PC-9 (cell line): ENCODE results near the gene TEX261. TPM values are rescaled to one million over a fixed set of nuclear protein-coding genes. Genes with fewer than 3 reads are reported as not detected.

Source experiments
- BruUV-seq: library from RNA; stranded (reverse); fragments of 400-500 nt; replicated peaks from 2 replicates; lab custom pipeline; 2021; lab: Mats Ljungman, UMichigan
- CTCF ChIA-PET: fragments of 300-600 bp; sonication (Branson Sonifier 250); formaldehyde crosslinking; loops from one replicate; lab custom pipeline; 2022; ENCODE audit warnings: antibody characterized with exemption; lab: Charles Lee
- POLR2A ChIA-PET: fragments of 300-600 bp; sonication (Branson Sonifier 250); formaldehyde crosslinking; loops from one replicate; lab custom pipeline; 2022; ENCODE audit warnings: antibody characterized with exemption; ENCODE audit not compliant: unreplicated experiment; lab: Charles Lee
- DNase-seq, 2 experiments: peaks; one replicate each; pipeline versions ENCODE4 v3.0.0 to v3.0.0-alpha.2; 2015 to 2022; ENCODE audit warnings: mixed read lengths in 1 of 2
- H2AFZ ChIP-seq: fragments of 200-600 bp; sonication (generic); 2 replicates; pipeline ENCODE4 v1.8.1; 2017; ENCODE audit warnings: antibody characterized with exemption
- H3F3A ChIP-seq: fragments of 200-600 bp; sonication (generic); 2 replicates; pipeline ENCODE4 v1.8.1; 2017; ENCODE audit warnings: antibody characterized with exemption, mild to moderate bottlenecking, low read depth; ENCODE audit not compliant: insufficient read depth
- H3K27ac ChIP-seq: fragments of 200-600 bp; sonication (generic); 2 replicates; pipeline ENCODE4 v1.6.1; 2016; ENCODE audit warnings: mixed run types
- H3K27me3 ChIP-seq: fragments of 200-600 bp; sonication (generic); 2 replicates; pipeline ENCODE4 v1.6.1; 2016; ENCODE audit warnings: low read depth, mixed run types; ENCODE audit not compliant: insufficient read depth
- H3K36me3 ChIP-seq: fragments of 200-600 bp; sonication (generic); 2 replicates; pipeline ENCODE4 v1.6.1; 2016; ENCODE audit warnings: low read depth, mixed run types
- H3K4me1 ChIP-seq: fragments of 200-600 bp; sonication (generic); replicated peaks from 2 replicates; pipeline ENCODE4 v1.6.1; 2016; ENCODE audit warnings: mixed run types; ENCODE audit not compliant: insufficient read depth
- H3K4me2 ChIP-seq: fragments of 200-600 bp; sonication (generic); 2 replicates; pipeline ENCODE4 v1.6.1; 2017; ENCODE audit warnings: mixed run types
- H3K4me3 ChIP-seq: fragments of 200-600 bp; sonication (generic); 2 replicates; pipeline ENCODE4 v1.6.1; 2016; ENCODE audit warnings: mixed run types
- H3K79me2 ChIP-seq: fragments of 200-600 bp; sonication (generic); 2 replicates; pipeline ENCODE4 v1.6.1; 2017; ENCODE audit warnings: low read depth, mixed run types
- H3K9me2 ChIP-seq: fragments of 200-600 bp; sonication (generic); 2 replicates; pipeline ENCODE4 v1.8.1; 2017; ENCODE audit warnings: mild to moderate bottlenecking; ENCODE audit not compliant: insufficient read depth
- H3K9me3 ChIP-seq: fragments of 200-600 bp; sonication (generic); 2 replicates; pipeline ENCODE4 v1.8.1; 2016; ENCODE audit warnings: low read depth; ENCODE audit not compliant: insufficient read depth
- H4K20me1 ChIP-seq: fragments of 200-600 bp; sonication (generic); 2 replicates; pipeline ENCODE4 v1.8.1; 2017; ENCODE audit not compliant: insufficient read depth
- EZH2 ChIP-seq: fragments of 200-600 bp; sonication (generic); IDR thresholded peaks from 2 replicates; pipeline ENCODE4 v1.8.0; 2017; ENCODE audit warnings: antibody characterized with exemption, low read depth
- intact Hi-C: fragments of 100-400 bp; cut with micrococcal nuclease; formaldehyde crosslinking; loops from one replicate; pipeline ENCODE4 v1.10.0; 2022; ENCODE audit not compliant: unreplicated experiment
- total RNA-seq: library from RNA; stranded (reverse); gene quantifications from 2 replicates; pipeline ENCODE4 v1.2.3, GENCODE V29; 2021
- TF ChIP-seq, protein P1 (sequence below): fragments of 200-600 bp; sonication (generic); conservative IDR thresholded peaks from 2 replicates; pipeline ENCODE4 v1.6.1; 2017; ENCODE audit warnings: mixed run types, antibody characterized with exemption, mild to moderate bottlenecking, moderate library complexity

Gene TEX261
- total RNA-seq, 1 experiment from 2014 or later, result 47.6 TPM

- DNase-seq, result no peak
- no peaks in the 10 kb centered on the region for H4K20me1 ChIP-seq
- no peaks in the 10 kb centered on the region for H3K79me2 ChIP-seq
- intact Hi-C loops, result no loop called here
- no peaks in the 10 kb centered on the region for H3K27me3 ChIP-seq
- peaks cover 3% of the 10 kb centered on the region; the same call in 1 of the 2 replicates for H3F3A ChIP-seq
- H3K4me1 ChIP-seq, result peaks cover 29% of the 10 kb centered on the region
- CTCF ChIA-PET, result no interaction called here
- no TSS peak for BruUV-seq
- TF ChIP-seq, protein P1, sequence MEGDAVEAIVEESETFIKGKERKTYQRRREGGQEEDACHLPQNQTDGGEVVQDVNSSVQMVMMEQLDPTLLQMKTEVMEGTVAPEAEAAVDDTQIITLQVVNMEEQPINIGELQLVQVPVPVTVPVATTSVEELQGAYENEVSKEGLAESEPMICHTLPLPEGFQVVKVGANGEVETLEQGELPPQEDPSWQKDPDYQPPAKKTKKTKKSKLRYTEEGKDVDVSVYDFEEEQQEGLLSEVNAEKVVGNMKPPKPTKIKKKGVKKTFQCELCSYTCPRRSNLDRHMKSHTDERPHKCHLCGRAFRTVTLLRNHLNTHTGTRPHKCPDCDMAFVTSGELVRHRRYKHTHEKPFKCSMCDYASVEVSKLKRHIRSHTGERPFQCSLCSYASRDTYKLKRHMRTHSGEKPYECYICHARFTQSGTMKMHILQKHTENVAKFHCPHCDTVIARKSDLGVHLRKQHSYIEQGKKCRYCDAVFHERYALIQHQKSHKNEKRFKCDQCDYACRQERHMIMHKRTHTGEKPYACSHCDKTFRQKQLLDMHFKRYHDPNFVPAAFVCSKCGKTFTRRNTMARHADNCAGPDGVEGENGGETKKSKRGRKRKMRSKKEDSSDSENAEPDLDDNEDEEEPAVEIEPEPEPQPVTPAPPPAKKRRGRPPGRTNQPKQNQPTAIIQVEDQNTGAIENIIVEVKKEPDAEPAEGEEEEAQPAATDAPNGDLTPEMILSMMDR, result no peak
- TF ChIP-seq EZH2, result no peak
- no peaks in the 10 kb centered on the region for H3K9me3 ChIP-seq
- no peaks in the 10 kb centered on the region for H3K9me2 ChIP-seq
- no peaks in the 10 kb centered on the region for H3K36me3 ChIP-seq
- H2AFZ ChIP-seq, result no peak overlapping the region
- no peak overlapping the region for H3K27ac ChIP-seq
- H3K4me2 ChIP-seq, result no peak overlapping the region
- POLR2A ChIA-PET, result no interaction called here
- H3K4me3 ChIP-seq, result no peak overlapping the region
Measured at GRCh38 chr2:70939839-70940580, 54.7 kb downstream of the TEX261 start.

DNA sequence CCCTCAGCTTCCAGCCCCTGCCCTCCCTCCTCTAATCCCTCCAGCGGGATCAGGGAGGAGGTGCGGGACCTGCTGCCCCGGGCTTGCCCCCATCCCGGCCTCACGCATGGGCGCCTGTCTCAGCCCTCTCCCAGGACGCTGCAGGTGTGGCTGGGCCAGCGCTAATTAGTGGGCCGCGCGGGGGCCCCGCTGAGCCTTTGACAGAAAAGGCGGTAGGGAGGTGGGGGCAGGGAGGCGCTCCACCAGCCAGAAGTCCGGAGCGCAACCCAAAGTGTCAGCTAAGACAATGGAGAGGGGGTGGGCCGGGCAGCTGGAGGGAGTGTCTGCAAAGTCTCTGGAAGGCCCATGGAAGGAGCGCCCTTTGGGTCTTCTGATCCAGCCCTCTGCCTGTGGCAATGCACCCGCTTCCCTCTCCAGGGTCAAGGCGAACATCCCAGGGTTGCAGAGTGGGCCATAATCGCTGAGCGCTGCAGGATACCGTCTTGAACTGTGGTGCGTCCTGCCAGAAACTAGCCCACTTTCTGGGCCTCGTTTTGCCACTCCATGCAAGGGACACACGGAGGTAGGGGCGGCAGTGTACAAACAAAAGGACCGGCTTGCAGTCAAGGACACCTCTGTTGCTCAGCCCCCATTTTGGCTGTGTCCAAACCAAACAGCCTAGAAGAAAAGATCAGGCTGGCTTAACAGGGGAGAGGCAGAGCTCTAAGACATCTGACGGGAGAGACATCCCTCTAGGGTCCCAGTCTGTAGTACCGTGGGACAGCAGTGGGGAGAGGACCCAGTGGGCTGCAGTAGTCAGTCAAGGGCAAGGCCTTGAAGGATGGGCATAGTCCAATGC lies 55.5 kb downstream of the TEX261 start:
- Histone ChIP-seq H3K4me3 (no peak overlapping the region), H2AFZ (no peak overlapping the region), H3K27me3 (no peaks in the 10 kb centered on the region), H3K27ac (no peak overlapping the region), H3F3A (peaks cover 6% of the 10 kb centered on the region; the same call in 1 of the 2 replicates), H3K9me2 (no peaks in the 10 kb centered on the region), H3K36me3 (no peaks in the 10 kb centered on the region), H4K20me1 (no peaks in the 10 kb centered on the region), H3K4me2 (no peak overlapping the region), H3K4me1 (peaks cover 29% of the 10 kb centered on the region), H3K9me3 (no peaks in the 10 kb centered on the region), H3K79me2 (no peaks in the 10 kb centered on the region)
- intact Hi-C loops, result no loop called here
- CTCF ChIA-PET, result no interaction called here
- BruUV-seq, result no TSS peak
- POLR2A ChIA-PET, result no interaction called here
- no peak for DNase-seq
- TF ChIP-seq, protein P1, result no peak
- no peak for TF ChIP-seq EZH2

DNA sequence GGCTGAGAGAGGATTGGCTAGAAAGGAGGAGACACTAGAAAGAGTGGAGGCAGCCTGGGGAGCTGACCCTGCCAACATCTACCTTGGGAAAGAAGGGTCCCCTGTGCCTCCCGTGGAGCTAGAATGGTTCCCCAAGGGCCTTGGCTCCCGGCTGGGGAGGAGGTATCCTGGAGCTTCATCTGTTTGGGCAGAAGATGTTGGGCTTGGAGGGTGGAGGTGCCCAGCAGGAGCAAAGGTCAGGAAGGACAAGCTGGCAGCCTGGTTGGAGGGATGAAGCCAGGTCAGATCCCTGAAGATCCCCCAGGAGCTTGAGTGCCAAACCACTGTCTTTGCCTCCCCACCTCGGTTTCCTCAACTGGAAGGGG lies 56.1 kb downstream of the TEX261 start:
- H3K36me3 ChIP-seq, result no peaks in the 10 kb centered on the region
- no peaks in the 10 kb centered on the region for H3K27me3 ChIP-seq
- no peak for DNase-seq
- intact Hi-C loops, result no loop called here
- H3F3A ChIP-seq, result peaks cover 6% of the 10 kb centered on the region; the same call in 1 of the 2 replicates
- CTCF ChIA-PET, result no interaction called here
- BruUV-seq, result no TSS peak
- no peak for TF ChIP-seq EZH2
- TF ChIP-seq, protein P1, result no peak
- POLR2A ChIA-PET, result interaction anchor here (0.7 kb wide), 1 partner anchor 53 kb away, joined by 3 read pairs; no protein-coding TSS in a partner anchor
- H3K9me2 ChIP-seq, result no peaks in the 10 kb centered on the region
- H2AFZ ChIP-seq, result no peak overlapping the region
- H3K27ac ChIP-seq, result no peak overlapping the region
- peaks cover 29% of the 10 kb centered on the region for H3K4me1 ChIP-seq
- H3K4me2 ChIP-seq, result no peak overlapping the region
- H3K79me2 ChIP-seq, result no peaks in the 10 kb centered on the region
- H4K20me1 ChIP-seq, result no peaks in the 10 kb centered on the region
- H3K9me3 ChIP-seq, result no peaks in the 10 kb centered on the region
- H3K4me3 ChIP-seq, result no peak overlapping the region
